DOHH2 (cell line): ENCODE results near the gene SHROOM3.

Experiments
- H3F3A ChIP-seq: fragments of 200-600 bp; sonication (generic), shearing (Covaris generic); 2 replicates; pipeline ENCODE4 v1.6.0; 2016; ENCODE audit warnings: antibody characterized with exemption, mild to moderate bottlenecking; ENCODE audit not compliant: control insufficient read depth, insufficient read depth
- H3K27ac ChIP-seq: fragments of 200-600 bp; sonication (generic); 2 replicates; pipeline ENCODE4 v1.5.1; 2014; ENCODE audit warnings: low read depth, mild to moderate bottlenecking, low read length, moderate library complexity
- H3K27me3 ChIP-seq: fragments of 200-600 bp; sonication (generic); 2 replicates; pipeline ENCODE4 v1.6.1; 2014; ENCODE audit warnings: mild to moderate bottlenecking, low read length, mixed read lengths; ENCODE audit not compliant: control insufficient read depth
- H3K36me3 ChIP-seq: fragments of 200-600 bp; sonication (generic); 2 replicates; pipeline ENCODE4 v1.6.1; 2014; ENCODE audit warnings: mild to moderate bottlenecking, low read length, moderate library complexity, mixed read lengths; ENCODE audit not compliant: control insufficient read depth
- H3K4me1 ChIP-seq: fragments of 200-600 bp; sonication (generic); 2 replicates; pipeline ENCODE4 v1.6.1; 2014; ENCODE audit warnings: mild to moderate bottlenecking, low read length, mixed read lengths; ENCODE audit not compliant: control insufficient read depth
- H3K4me2 ChIP-seq: fragments of 200-600 bp; sonication (generic); 2 replicates; pipeline ENCODE4 v1.6.0; 2014; ENCODE audit warnings: mild to moderate bottlenecking, low read length, moderate library complexity
- H3K4me3 ChIP-seq: fragments of 200-600 bp; sonication (generic); 2 replicates; pipeline ENCODE4 v1.5.1; 2014; ENCODE audit warnings: mild to moderate bottlenecking, low read length, mixed read lengths
- H3K79me2 ChIP-seq: fragments of 200-600 bp; sonication (generic); 2 replicates; pipeline ENCODE4 v1.6.1; 2014; ENCODE audit warnings: mild to moderate bottlenecking, low read length, mixed read lengths; ENCODE audit not compliant: control insufficient read depth
- H3K9me2 ChIP-seq: fragments of 200-600 bp; sonication (generic); replicated peaks from 2 replicates; pipeline ENCODE4 v1.6.1; 2014; ENCODE audit warnings: mild to moderate bottlenecking, low read length, mixed read lengths; ENCODE audit not compliant: control insufficient read depth
- H3K9me3 ChIP-seq: fragments of 200-600 bp; sonication (generic); 2 replicates; pipeline ENCODE4 v1.6.1; 2014; ENCODE audit warnings: antibody characterized with exemption, low read length, mixed read lengths; ENCODE audit not compliant: control insufficient read depth, insufficient read depth
- H4K20me1 ChIP-seq: fragments of 200-600 bp; sonication (generic); 2 replicates; pipeline ENCODE4 v1.6.0; 2014; ENCODE audit warnings: low read depth, mild to moderate bottlenecking, antibody characterized with exemption, low read length, moderate library complexity; ENCODE audit not compliant: control insufficient read depth, insufficient read depth
- EZH2phosphoT487 ChIP-seq: fragments of 200-600 bp; sonication (generic); IDR thresholded peaks from 2 replicates; pipeline ENCODE4 v1.6.1; 2017; ENCODE audit warnings: borderline replicate concordance, mild to moderate bottlenecking, antibody characterized with exemption, low read length, moderate library complexity, mixed read lengths
- TF ChIP-seq, protein P1 (sequence below): fragments of 200-600 bp; sonication (generic); IDR thresholded peaks from one replicate; pipeline ENCODE4 v1.5.1; 2014; ENCODE audit warnings: antibody characterized with exemption, mild to moderate bottlenecking, low read depth, low read length; ENCODE audit not compliant: poor library complexity, severe bottlenecking

The SHROOM3 gene

DNA sequence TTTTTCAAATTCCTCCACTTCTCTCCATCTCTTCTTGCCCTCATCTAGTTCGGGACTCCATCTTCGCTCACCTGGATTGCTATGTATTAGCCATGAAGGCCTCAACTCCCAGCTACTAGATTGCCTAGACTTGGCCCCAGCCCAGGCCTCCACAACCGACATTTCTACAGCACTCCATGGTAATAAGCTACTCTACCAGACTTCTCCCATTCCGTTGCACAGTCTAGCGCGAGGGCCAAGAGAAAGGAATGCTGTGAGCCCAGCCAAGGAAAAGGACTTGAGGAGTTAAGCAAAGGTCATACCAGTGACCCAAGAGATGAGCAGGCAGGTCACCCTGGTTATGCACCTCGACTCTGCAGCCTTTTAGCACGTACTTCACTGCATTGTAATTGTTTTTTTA, 387.3 kb downstream of the SHROOM3 start:
- TF ChIP-seq, protein P1, sequence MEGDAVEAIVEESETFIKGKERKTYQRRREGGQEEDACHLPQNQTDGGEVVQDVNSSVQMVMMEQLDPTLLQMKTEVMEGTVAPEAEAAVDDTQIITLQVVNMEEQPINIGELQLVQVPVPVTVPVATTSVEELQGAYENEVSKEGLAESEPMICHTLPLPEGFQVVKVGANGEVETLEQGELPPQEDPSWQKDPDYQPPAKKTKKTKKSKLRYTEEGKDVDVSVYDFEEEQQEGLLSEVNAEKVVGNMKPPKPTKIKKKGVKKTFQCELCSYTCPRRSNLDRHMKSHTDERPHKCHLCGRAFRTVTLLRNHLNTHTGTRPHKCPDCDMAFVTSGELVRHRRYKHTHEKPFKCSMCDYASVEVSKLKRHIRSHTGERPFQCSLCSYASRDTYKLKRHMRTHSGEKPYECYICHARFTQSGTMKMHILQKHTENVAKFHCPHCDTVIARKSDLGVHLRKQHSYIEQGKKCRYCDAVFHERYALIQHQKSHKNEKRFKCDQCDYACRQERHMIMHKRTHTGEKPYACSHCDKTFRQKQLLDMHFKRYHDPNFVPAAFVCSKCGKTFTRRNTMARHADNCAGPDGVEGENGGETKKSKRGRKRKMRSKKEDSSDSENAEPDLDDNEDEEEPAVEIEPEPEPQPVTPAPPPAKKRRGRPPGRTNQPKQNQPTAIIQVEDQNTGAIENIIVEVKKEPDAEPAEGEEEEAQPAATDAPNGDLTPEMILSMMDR, result no peak
- TF ChIP-seq EZH2phosphoT487, result no peak
- H3K4me3 ChIP-seq, result no peak overlapping the region
- H3K79me2 ChIP-seq, result no peaks in the 10 kb centered on the region
- no peaks in the 10 kb centered on the region for H3K27me3 ChIP-seq
- no peaks in the 10 kb centered on the region for H3K9me2 ChIP-seq
- no peaks in the 10 kb centered on the region for H3F3A ChIP-seq
- H3K36me3 ChIP-seq, result no peaks in the 10 kb centered on the region
- H3K4me1 ChIP-seq, result no peaks in the 10 kb centered on the region
- H3K9me3 ChIP-seq, result no peaks in the 10 kb centered on the region
- no peak overlapping the region for H3K27ac ChIP-seq
- no peak overlapping the region for H3K4me2 ChIP-seq
- H4K20me1 ChIP-seq, result no peaks in the 10 kb centered on the region

DNA sequence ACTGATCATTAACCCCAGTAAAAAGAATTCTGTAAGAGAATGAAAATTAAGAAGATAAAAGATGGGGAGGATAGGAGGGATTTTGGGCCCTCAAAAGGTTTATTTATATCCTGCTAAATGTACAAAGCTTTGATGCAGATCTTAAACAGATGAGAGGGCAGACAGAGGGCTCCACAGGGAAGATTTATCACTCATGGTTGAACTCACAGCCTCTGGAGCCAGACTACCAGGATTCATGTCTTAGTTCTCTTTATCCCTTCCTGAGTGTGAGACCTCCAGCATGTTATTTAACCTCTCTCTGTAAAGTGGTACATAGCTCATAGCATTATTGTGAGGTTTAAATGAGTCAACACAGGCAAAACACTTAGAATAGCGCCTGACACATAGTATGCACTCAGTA, 388.5 kb downstream of the SHROOM3 start:
- H3K4me2 ChIP-seq, result no peak overlapping the region
- TF ChIP-seq, protein P1, result no peak
- TF ChIP-seq EZH2phosphoT487, result no peak
- H3F3A ChIP-seq, result no peaks in the 10 kb centered on the region
- H4K20me1 ChIP-seq, result no peaks in the 10 kb centered on the region
- H3K36me3 ChIP-seq, result no peaks in the 10 kb centered on the region
- no peak overlapping the region for H3K27ac ChIP-seq
- no peaks in the 10 kb centered on the region for H3K9me2 ChIP-seq
- no peaks in the 10 kb centered on the region for H3K9me3 ChIP-seq
- no peaks in the 10 kb centered on the region for H3K79me2 ChIP-seq
- H3K4me1 ChIP-seq, result no peaks in the 10 kb centered on the region
- H3K4me3 ChIP-seq, result no peak overlapping the region
- no peaks in the 10 kb centered on the region for H3K27me3 ChIP-seq

DNA sequence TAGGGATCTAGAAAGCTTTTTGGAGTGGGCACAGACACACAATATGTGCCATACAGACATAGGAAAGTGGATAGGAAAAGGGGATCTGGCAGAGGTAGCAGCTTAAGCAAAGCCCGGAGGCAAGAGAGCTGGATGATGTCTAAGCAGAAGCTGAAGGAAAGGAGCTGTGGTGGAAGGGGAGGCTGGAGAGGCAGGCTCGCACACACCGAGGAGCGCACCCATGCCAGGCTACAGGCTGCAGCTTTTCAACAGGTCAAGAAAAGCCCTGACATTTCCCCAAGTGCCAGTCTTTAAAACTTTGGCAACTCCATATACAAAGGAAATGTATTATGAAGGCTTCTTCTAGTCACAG, 395.6 kb downstream of the SHROOM3 start:
- Histone ChIP-seq H3K36me3 (no peaks in the 10 kb centered on the region), H3K4me3 (no peak overlapping the region), H3K9me2 (no peaks in the 10 kb centered on the region), H3K4me2 (no peak overlapping the region), H3F3A (no peaks in the 10 kb centered on the region), H3K9me3 (no peaks in the 10 kb centered on the region), H4K20me1 (no peaks in the 10 kb centered on the region), H3K79me2 (no peaks in the 10 kb centered on the region), H3K4me1 (no peaks in the 10 kb centered on the region), H3K27ac (no peak overlapping the region), H3K27me3 (no peaks in the 10 kb centered on the region)
- TF ChIP-seq EZH2phosphoT487, result no peak
- TF ChIP-seq, protein P1, result no peak
